Bronchial epithelial cell (primary cell): ENCODE results near the gene ZSCAN4. TPM values are rescaled to one million over a fixed set of nuclear protein-coding genes. Genes with fewer than 3 reads are reported as not detected.

Source experiments
- DNase-seq: peaks from one replicate; pipeline ENCODE4 v3.0.0-alpha.2; 2010; ENCODE audit warnings: low read depth
- FAIRE-seq: peaks from 2 replicates; lab custom pipeline; 2011; peaks lifted over from hg19 to GRCh38; lab: Jason Lieb, UNC
- H3K27me3 ChIP-seq: 2 replicates; pipeline ENCODE4 v1.5.1; 2011; ENCODE audit warnings: low read length; ENCODE audit not compliant: control insufficient read depth, insufficient read depth
- H3K36me3 ChIP-seq: 2 replicates; pipeline ENCODE4 v1.5.1; 2011; ENCODE audit warnings: low read length; ENCODE audit not compliant: control insufficient read depth, insufficient read depth
- H3K4me3 ChIP-seq: 2 replicates; pipeline ENCODE4 v1.5.1; 2011; ENCODE audit warnings: mild to moderate bottlenecking, low read depth, low read length, control low read depth
- CTCF ChIP-seq: IDR thresholded peaks from 2 replicates; pipeline ENCODE4 v1.5.1; 2011; ENCODE audit warnings: mild to moderate bottlenecking, moderate library complexity, low read length, control low read depth, inconsistent platforms; ENCODE audit not compliant: insufficient read depth, severe bottlenecking
- total RNA-seq: library from RNA; depleted of rRNA; stranded (reverse); fragments of >200 nt; gene quantifications from 2 replicates; pipeline ENCODE4 v1.2.1, GENCODE V29; 2014

ZSCAN4 gene
- total RNA-seq, 1 donor from 2014 or later: not detected

- no peak for TF ChIP-seq CTCF
- H3K36me3 ChIP-seq: peaks cover 4% of the 10 kb centered on the region
- no peak for FAIRE-seq
These were observed 32.9 kb downstream of the ZSCAN4 start for GRCh38 chr19:57701625-57702024.

GRCh38 chr19:57706346-57706745 lies 37.6 kb downstream of the ZSCAN4 start:
- FAIRE-seq: no peak

More at GRCh38 chr19:57701625-57702024, 32.9 kb downstream of the ZSCAN4 start:
- DNase-seq: no peak
- Histone ChIP-seq H3K27me3 (no peaks in the 10 kb centered on the region), H3K4me3 (no peak overlapping the region)

DNA sequence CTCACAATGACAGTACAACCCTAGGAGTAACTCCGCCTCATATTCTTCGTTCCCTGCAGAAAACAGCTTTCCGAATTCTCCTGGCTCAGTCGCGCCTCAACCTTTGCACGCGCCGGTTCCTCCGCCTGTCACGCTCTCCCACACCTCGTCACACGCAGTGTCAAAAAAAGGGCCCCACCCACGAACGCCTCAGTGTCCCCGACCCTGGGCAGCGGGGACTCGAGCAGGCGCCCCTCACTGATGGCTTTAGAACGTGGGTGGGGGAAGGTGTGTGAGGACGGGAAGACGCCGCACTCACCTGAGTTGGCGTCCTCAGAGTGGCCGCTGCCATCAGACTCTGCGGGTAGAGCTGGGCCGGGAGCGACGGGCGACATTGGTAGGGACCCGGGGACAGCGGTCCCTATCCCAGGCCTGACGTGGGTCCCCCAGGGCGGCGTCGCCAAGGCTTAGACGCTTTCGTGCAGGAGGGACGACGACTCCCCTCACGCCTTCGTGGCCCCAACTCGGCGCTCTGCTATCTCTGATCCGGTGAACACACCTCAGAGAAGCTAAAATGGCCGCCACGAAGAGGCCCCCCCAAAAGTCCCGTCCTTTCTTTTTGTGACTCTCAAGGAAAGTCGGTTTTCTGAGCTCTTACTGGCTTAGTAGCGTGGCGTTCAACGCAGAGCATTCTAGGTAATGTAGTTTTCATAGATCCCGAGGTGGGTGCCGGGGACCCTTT lies 40.1 kb downstream of the ZSCAN4 start, which contains the start of gene ZNF154:
ZNF154 (minus strand) TSS at position 564 of the 721 bp plus-strand sequence; CDS start at position 331, 233 bp downstream.
- FAIRE-seq: no peak
- TF ChIP-seq CTCF: no peak
- Histone ChIP-seq H3K4me3 (peak within 1 kb of the TSS; percentile 53), H3K36me3 (no peaks in the 10 kb centered on the region), H3K27me3 (no peaks in the 10 kb centered on the region)
- DNase-seq: peak; percentile 41

More at GRCh38 chr19:57706346-57706745, 37.6 kb downstream of the ZSCAN4 start:
- no peak for TF ChIP-seq CTCF
- peaks cover 4% of the 10 kb centered on the region for H3K36me3 ChIP-seq
- H3K27me3 ChIP-seq: no peaks in the 10 kb centered on the region
- no peak overlapping the region for H3K4me3 ChIP-seq
- no peak for DNase-seq

GRCh38 chr19:57709616-57710015 lies 40.9 kb downstream of the ZSCAN4 start:
- Histone ChIP-seq H3K4me3 (no peak overlapping the region), H3K27me3 (no peaks in the 10 kb centered on the region), H3K36me3 (no peaks in the 10 kb centered on the region)
- DNase-seq: no peak
- no peak for FAIRE-seq
- TF ChIP-seq CTCF: no peak

DNA sequence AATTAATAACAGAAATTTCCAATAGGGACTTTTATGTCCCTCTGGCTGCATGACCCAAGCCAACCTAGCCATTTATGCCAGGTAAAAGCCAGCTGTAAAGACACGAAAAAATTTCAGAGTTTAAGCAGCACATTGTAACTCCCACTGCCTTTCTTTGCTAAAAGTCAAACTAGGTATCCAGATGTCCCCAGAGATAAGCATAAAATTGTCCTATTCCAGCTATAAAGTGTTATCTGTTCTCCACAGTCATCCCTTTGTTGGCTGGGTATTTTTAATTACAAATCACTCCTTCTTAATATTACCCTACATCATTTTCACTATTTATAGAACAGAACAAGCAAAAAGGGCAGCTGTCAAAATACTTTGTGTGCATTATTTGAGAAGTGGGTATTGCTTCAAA lies 43.5 kb downstream of the ZSCAN4 start:
- Histone ChIP-seq H3K4me3 (no peak overlapping the region), H3K36me3 (no peaks in the 10 kb centered on the region), H3K27me3 (no peaks in the 10 kb centered on the region)
- DNase-seq (no peak), FAIRE-seq (no peak)
- no peak for TF ChIP-seq CTCF
